OCI-LY3 (cell line): Measurements from ENCODE around the gene EXD3.

Experiments used
- EZH2phosphoT487 ChIP-seq: fragments of 200-600 bp; shearing (Covaris generic); IDR thresholded peaks from 2 replicates; pipeline ENCODE4 v1.6.1; 2018; ENCODE audit warnings: antibody characterized with exemption, mixed run types, low read depth
- TF ChIP-seq, protein P1 (sequence below): fragments of 200-600, 300-600 bp; sonication (generic); IDR thresholded peaks from 2 replicates; pipeline ENCODE4 v1.5.1; 2014; ENCODE audit warnings: antibody characterized with exemption, low read length, low read depth

DNA sequence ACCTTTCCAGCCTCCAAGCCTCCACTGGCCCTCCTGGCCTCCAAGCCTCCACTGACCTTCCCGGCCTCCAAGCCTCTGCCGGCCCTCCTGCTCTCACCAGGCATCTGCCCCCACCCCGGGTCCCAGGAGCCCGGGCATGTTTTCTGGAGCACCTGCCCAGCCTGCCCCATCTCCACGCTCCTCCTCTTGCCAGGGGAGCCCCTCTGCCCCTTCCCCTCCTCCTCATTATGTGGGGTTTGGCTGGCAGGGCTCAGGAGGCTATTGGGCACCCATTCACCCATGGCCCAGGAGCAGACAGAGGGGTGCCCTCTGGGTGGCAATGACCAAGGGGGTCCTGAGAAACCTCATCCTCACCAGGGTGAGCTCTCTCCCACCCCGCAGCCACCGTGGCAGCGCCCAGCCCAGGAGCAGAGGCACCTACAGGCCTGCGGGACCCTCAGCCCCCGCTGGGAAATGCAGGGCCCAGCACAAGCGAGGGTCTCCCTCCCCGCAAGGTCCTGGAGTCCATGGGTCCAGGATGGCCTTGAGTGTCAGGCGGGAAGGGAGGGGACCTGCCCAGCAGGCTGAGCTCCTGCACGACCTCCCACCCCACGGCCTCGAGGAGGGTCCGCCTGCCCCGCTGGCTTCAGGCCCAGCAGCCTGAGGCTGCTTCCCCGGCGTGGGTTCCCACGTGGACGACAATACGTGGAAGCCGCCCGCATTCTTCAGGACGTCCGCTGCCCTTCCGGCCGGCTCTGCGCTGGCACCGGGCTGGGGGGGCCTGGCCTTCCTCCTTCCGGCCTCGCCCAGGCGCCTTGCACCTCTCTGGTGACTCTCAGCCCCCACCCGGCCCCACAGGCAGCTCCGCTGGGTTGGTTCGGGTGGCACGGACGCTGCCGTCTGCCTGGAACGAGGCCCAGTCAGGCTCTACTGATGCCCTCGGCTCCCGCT, 69.5 kb downstream of the EXD3 start:
- TF ChIP-seq, protein P1, sequence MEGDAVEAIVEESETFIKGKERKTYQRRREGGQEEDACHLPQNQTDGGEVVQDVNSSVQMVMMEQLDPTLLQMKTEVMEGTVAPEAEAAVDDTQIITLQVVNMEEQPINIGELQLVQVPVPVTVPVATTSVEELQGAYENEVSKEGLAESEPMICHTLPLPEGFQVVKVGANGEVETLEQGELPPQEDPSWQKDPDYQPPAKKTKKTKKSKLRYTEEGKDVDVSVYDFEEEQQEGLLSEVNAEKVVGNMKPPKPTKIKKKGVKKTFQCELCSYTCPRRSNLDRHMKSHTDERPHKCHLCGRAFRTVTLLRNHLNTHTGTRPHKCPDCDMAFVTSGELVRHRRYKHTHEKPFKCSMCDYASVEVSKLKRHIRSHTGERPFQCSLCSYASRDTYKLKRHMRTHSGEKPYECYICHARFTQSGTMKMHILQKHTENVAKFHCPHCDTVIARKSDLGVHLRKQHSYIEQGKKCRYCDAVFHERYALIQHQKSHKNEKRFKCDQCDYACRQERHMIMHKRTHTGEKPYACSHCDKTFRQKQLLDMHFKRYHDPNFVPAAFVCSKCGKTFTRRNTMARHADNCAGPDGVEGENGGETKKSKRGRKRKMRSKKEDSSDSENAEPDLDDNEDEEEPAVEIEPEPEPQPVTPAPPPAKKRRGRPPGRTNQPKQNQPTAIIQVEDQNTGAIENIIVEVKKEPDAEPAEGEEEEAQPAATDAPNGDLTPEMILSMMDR = no peak
- TF ChIP-seq EZH2phosphoT487 = no peak
